HepG2 (cell line): ENCODE measurements around the gene HERC5. TPM values are rescaled to one million over a fixed set of nuclear protein-coding genes. Genes with fewer than 3 reads are reported as not detected.

Experiments used
- ATF7 ChIP-seq, 2 experiments: fragments of 450-650 bp in 1 of 2; sonication (generic) in 1 of 2; formaldehyde crosslinking in 1 of 2; IDR thresholded peaks; 2 replicates each; pipeline versions ENCODE4 v1.4.0 to v1.6.1; 2016 to 2020; ENCODE audit warnings: antibody characterized with exemption in 1 of 2, mild to moderate bottlenecking in 1 of 2, missing genetic modification reagents in 1 of 2
- CHCHD3 ChIP-seq: sonication (generic); formaldehyde crosslinking; IDR thresholded peaks from 2 replicates; pipeline ENCODE4 v1.8.0; 2022; ENCODE audit warnings: mild to moderate bottlenecking, missing genetic modification reagents, moderate library complexity
- EED ChIP-seq: sonication (generic); formaldehyde crosslinking; IDR thresholded peaks from 2 replicates; pipeline ENCODE4 v1.5.0; 2020; ENCODE audit warnings: mild to moderate bottlenecking, missing genetic modification reagents
- HNF1B ChIP-seq: sonication (generic); formaldehyde crosslinking; IDR thresholded peaks from 2 replicates; pipeline ENCODE4 v1.5.1; 2020; ENCODE audit warnings: mild to moderate bottlenecking, moderate library complexity, missing genetic modification reagents
- KMT2A ChIP-seq: sonication (generic); formaldehyde crosslinking; IDR thresholded peaks from 2 replicates; pipeline ENCODE4 v1.4.0; 2020; ENCODE audit warnings: missing genetic modification reagents
- MNT ChIP-seq: fragments of 450-650 bp; IDR thresholded peaks from 2 replicates; pipeline ENCODE4 v1.6.1; 2016
- NFYC ChIP-seq: IDR thresholded peaks from 2 replicates; pipeline ENCODE4 v1.6.1; 2016; ENCODE audit warnings: missing genetic modification reagents, missing compliant biosample characterization
- NR2C2 ChIP-seq: sonication (generic); formaldehyde crosslinking; IDR thresholded peaks from 2 replicates; pipeline ENCODE4 v1.4.0; 2020; ENCODE audit warnings: missing genetic modification reagents, mild to moderate bottlenecking, moderate library complexity, borderline replicate concordance
- SMC3 ChIP-seq: IDR thresholded peaks from 2 replicates; pipeline ENCODE4 v1.6.1; 2011; ENCODE audit warnings: low read length, improper control_type of control experiment
- SOX5 ChIP-seq: IDR thresholded peaks from 2 replicates; pipeline ENCODE4 v1.6.1; 2016; ENCODE audit warnings: borderline replicate concordance
- SRSF1 ChIP-seq: fragments of 200-400 bp; formaldehyde crosslinking; optimal IDR thresholded peaks from 2 replicates; pipeline ENCODE3; 2017; ENCODE audit warnings: mild to moderate bottlenecking, low read depth, low read length, moderate library complexity
- TBX3 ChIP-seq: fragments of 450-650 bp; IDR thresholded peaks from 2 replicates; pipeline ENCODE4 v1.6.1; 2017; ENCODE audit warnings: antibody characterized with exemption, mild to moderate bottlenecking, inconsistent platforms, borderline replicate concordance
- TCF12 ChIP-seq, 2 experiments: fragments of 450-650 bp in 1 of 2; sonication (generic) in 1 of 2; formaldehyde crosslinking in 1 of 2; IDR thresholded peaks; 2 replicates each; pipeline versions ENCODE4 v1.6.1 to v1.8.0; 2017 to 2022; ENCODE audit warnings: antibody characterized with exemption in 1 of 2, mild to moderate bottlenecking in 1 of 2, missing genetic modification reagents in 1 of 2, moderate library complexity in 1 of 2
- THRA ChIP-seq: sonication (generic); formaldehyde crosslinking; IDR thresholded peaks from 2 replicates; pipeline ENCODE4 v1.4.0; 2020; ENCODE audit warnings: missing genetic modification reagents, borderline replicate concordance
- ZKSCAN5 ChIP-seq: sonication (generic); formaldehyde crosslinking; IDR thresholded peaks from 2 replicates; pipeline ENCODE4 v1.5.1; 2020; ENCODE audit warnings: mild to moderate bottlenecking, missing genetic modification reagents
- ZNF143 ChIP-seq: sonication (generic); formaldehyde crosslinking; IDR thresholded peaks from 2 replicates; pipeline ENCODE4 v1.4.0; 2020; ENCODE audit warnings: missing genetic modification reagents
- ZNF276 ChIP-seq: sonication (generic); formaldehyde crosslinking; IDR thresholded peaks from 2 replicates; pipeline ENCODE4 v1.4.0; 2020; ENCODE audit warnings: mild to moderate bottlenecking, low read depth, missing genetic modification reagents
- ZNF292 ChIP-seq: sonication (generic); formaldehyde crosslinking; IDR thresholded peaks from 2 replicates; pipeline ENCODE4 v1.8.1; 2022; ENCODE audit warnings: mild to moderate bottlenecking, low read depth, missing genetic modification reagents, borderline replicate concordance
- ZNF335 ChIP-seq: sonication (generic); formaldehyde crosslinking; IDR thresholded peaks from 2 replicates; pipeline ENCODE4 v1.4.0; 2020; ENCODE audit warnings: missing genetic modification reagents
- ZNF441 ChIP-seq: sonication (generic); formaldehyde crosslinking; IDR thresholded peaks from 2 replicates; pipeline ENCODE4 v1.7.0; 2021; ENCODE audit warnings: missing genetic modification reagents, borderline replicate concordance
- ZNF644 ChIP-seq: IDR thresholded peaks from 2 replicates; pipeline ENCODE4 v1.6.1; 2016; ENCODE audit warnings: low read depth
- ZNF703 ChIP-seq: sonication (generic); formaldehyde crosslinking; IDR thresholded peaks from 2 replicates; pipeline ENCODE4 v1.5.1; 2020; ENCODE audit warnings: missing genetic modification reagents, mild to moderate bottlenecking, moderate library complexity, borderline replicate concordance
- ZNF782 ChIP-seq: sonication (generic); formaldehyde crosslinking; IDR thresholded peaks from 2 replicates; pipeline ENCODE4 v1.4.0; 2020; ENCODE audit warnings: missing genetic modification reagents, mild to moderate bottlenecking, borderline replicate concordance
- polyA plus RNA-seq, 8 experiments: library from polyadenylated mRNA; depleted of rRNA in 3 of 8; stranded (reverse) in 7 of 8; unstranded in 1 of 8; fragments of >200 nt; fragmentation: Illumina TruSeq in 4 of 8; extraction: Trizol in 4 of 8; gene quantifications; 2 replicates each; pipeline versions ENCODE4 v1.2.1 to v1.2.3, GENCODE V29; 2011 to 2016; ENCODE audit warnings: low read depth in 4 of 8, missing spikeins in 1 of 8, mixed read lengths in 1 of 8; ENCODE audit not compliant: insufficient read depth in 1 of 8
- total RNA-seq, 5 experiments: library from RNA; depleted of rRNA; stranded (reverse); fragments of >200 nt; fragmentation: Illumina TruSeq; extraction: Trizol; gene quantifications; 2 replicates each; pipeline ENCODE4 v1.2.3, GENCODE V29; 2016; ENCODE audit warnings: low read depth in 1 of 5

Gene HERC5
- total and polyA plus RNA-seq, 2 of the 13 experiments (the other 11 are each of a cell fraction or from before 2014, with no cell fraction given): 0.13 to 0.33 TPM

- TF ChIP-seq ATF7 (IDR thresholded peaks at IDR 0.05) (no peak), ATF7 (CRISPR knock-in tag; IDR thresholded peaks at IDR 0.05) (no peak), ZNF292 (0 out of 2 replicates have a peak, but pooled peaks have one; percentile 33), THRA (CRISPR knock-in tag) (0 out of 2 replicates have a peak, but pooled peaks have one; percentile 32), TBX3 (0 out of 2 replicates have a peak, but pooled peaks have one; percentile 12), ZKSCAN5 (CRISPR knock-in tag) (no peak), KMT2A (no peak; the same call in 1 of the 2 replicates), ZNF335 (CRISPR knock-in tag) (0 out of 2 replicates have a peak, but pooled peaks have one; percentile 27), NFYC (CRISPR knock-in tag) (0 out of 2 replicates have a peak, but pooled peaks have one; percentile 6), NR2C2 (peak; percentile 60; the same call in 1 of the 2 replicates), SRSF1 (no peak), ZNF276 (CRISPR knock-in tag) (peak; percentile 63), HNF1B (CRISPR knock-in tag) (peak; percentile 67; the same call in 1 of the 2 replicates), MNT (peak; percentile 56), ZNF644 (CRISPR knock-in tag) (peak; percentile 34; the same call in 1 of the 2 replicates), SMC3 (peak; percentile 31; the same call in 1 of the 2 replicates), ZNF782 (CRISPR knock-in tag) (no peak), ZNF703 (CRISPR knock-in tag) (peak; percentile 34; the same call in 1 of the 2 replicates), CHCHD3 (CRISPR knock-in tag) (no peak), ZNF441 (CRISPR knock-in tag) (peak; percentile 80; the same call in 1 of the 2 replicates), ZNF143 (CRISPR knock-in tag) (0 out of 2 replicates have a peak, but pooled peaks have one; percentile 24), EED (CRISPR knock-in tag) (0 out of 2 replicates have a peak, but pooled peaks have one; percentile 69), SOX5 (CRISPR knock-in tag) (peak; percentile 9; the same call in 1 of the 2 replicates), TCF12 (IDR thresholded peaks at IDR 0.05) (no peak), TCF12 (CRISPR knock-in tag; IDR thresholded peaks at IDR 0.05) (0 out of 2 replicates have a peak, but pooled peaks have one; percentile 43)
These were observed at the start of gene HERC5 (continued) for GRCh38 chr4:88456670-88457306.
